NCI-H1436 treated with DMSO at 0.1 percent for 48 hours (cell line): ENCODE data around the gene NAGK.

Experiments
- DNase-seq: peaks from one replicate; lab custom pipeline; 2025; lab: John Stamatoyannopoulos, UW

NAGK gene

DNA sequence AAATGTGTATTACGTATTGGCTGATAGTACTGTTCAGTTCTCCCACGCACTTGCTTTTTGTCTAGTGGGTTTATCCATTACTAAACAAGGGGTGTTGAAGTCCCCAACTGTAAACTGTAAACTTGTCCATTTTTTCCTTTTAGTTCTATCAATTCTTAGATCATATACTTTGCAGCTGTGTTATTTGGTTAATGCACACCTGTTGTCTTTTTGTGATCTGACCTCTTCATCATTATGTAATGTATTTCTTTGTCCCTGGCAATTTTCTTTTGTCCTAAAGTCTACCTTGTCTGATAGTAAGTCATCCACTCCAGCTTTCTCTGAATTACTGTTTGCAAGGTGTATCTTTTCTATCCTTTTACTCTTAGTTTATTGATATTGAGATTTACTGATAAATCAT lies 39.6 kb downstream of the NAGK start:
- DNase-seq, result no peak

DNA sequence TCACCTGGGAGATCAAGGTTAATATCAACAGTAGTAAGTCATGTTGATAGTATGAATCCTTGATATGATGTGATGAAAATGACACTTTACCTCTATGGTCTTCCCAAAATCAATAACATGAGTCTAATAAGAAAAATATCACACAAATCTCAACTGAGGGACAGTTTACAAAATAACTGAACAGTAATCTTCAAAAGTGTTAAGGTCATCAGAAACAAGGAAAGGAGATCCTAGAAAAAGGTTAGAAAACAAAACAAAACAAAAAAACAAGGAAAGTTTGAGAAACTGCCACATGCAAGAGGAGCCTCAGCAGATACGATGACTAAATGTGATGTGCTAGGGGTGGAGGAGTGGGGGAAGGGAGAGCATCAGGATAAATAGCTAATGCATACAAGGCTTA lies 45.4 kb downstream of the NAGK start:
- DNase-seq, result no peak

DNA sequence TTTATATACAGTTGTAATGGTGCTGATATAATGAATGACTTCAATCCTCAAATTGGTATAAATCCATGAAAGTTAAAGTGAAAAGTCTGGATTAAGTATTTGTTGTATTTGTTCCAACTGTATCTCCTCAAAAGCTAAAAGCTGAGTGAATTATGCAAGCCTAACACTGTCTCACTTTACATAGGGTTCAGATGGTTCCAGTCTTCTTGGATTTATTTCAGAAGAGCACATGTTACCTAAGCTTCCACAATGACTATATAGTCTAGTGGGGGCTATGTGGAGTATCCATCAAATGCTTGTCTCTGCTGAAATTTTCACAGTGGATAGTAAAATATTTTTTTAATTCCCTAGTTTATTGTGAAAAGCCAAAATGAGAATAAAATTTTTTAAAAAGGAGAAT lies 48.6 kb downstream of the NAGK start:
- DNase-seq, result no peak

DNA sequence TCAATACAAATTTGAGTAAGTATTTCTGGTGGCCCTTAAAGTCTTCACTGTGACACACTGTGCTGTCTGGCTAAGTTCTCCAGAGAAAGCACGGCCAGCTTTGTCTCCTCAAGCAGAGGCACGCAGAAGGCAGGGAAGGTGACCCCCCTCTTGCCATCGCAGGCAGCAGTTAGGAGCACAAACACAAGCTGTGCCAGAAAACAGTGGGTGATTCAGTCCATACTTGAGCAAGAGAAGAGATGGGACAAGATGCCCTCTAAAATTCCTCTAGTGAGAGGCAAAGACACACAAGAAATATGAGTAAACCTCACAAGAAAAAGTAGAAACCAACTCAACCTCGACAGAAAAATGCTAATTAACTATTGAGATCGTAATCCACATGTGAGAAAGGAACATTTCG lies 51.7 kb downstream of the NAGK start:
- DNase-seq, result no peak

DNA sequence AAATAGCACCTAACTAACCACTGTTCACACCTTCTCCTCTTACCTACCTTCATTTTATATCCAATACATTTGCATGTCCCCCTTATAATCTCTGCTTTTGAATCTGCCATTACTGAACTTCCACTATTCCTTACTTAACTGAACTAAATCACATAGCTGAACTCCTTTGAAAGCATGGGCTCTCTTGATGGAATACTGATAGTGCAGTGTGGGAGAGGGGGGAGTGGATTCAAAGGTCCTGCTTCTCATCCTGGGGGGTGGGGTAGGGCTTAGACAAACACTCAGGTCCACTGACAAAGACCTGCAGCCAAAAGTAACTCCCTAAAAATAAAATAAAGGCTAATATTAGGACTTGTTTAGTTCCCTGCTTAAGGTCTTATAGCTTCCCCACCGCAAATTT lies 53.0 kb downstream of the NAGK start:
- no peak for DNase-seq

DNA sequence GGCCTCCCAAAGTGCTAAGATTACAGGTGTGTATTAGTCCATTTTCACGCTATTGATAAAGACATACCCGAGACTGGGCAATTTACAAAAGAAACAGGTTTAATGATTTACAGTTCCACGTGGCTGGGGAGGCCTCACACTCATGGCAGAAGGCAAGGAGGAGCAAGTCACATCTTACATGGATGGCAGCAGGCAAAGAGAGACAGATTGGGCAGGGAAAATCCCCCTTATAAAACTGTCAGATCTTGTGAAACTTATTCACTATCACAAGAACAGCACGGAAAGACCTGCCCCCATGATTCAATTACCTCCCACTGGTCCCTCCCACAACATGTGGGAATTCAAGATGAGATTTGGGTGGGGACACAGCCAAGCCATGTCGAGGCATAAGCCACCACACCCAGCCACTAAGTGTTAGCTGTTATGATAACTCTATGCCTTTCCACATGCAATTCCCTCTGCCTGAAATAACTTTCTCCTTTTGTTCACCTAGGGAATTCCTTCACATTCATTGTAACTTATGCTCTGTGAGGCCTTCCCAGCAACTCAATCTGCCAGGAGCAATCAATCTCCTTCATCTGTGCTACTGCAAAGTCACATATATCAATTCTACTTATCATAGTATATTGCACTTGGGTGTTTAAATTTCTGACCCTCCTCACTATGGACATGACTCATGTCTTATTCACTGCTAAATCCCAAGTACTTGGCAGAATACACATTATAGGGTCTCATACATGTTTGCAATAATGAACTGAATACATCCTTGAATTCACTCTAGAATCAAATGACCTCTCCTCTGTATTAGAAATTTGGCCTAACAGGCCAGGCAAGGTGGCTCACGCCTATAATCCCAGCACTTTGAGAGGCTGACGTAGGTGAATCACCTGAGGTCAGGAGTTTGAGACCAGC lies 54.2 kb downstream of the NAGK start:
- no peak for DNase-seq

DNA sequence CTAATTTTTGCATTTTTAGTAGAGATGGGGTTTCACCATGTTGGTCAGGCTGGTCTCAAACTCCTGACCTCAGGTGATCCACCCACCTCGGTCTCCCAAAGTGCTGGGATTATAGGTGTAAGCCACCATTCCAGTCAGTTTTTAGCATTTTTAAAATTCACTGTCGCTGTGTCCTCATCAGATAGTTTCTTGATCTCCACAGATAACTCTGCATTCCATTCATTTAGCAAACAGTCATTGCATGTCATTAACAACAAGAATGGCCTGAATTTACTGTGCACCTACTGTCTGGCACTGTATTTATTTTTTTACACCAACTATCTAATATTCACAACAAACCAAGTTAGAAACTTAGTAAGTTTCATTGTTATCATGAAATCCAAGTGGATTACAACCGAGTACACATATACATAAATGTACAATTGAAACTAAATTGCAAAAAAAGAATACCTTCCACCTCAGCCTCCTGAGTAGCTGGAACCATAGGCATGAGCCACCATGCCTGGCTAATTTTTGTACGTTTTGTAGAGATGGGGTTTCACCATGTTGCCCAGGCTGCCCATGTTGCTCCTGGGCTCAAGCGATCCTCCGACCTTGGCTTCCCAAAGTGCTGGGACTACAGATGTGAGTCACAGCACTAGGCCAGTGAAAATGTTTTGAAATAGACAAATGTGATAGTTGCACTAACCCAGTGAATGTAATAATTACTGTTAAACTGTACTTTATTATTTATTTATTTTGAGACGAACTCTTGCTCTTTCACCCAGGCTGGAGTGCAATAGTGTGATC lies 57.3 kb downstream of the NAGK start:
- no peak for DNase-seq

DNA sequence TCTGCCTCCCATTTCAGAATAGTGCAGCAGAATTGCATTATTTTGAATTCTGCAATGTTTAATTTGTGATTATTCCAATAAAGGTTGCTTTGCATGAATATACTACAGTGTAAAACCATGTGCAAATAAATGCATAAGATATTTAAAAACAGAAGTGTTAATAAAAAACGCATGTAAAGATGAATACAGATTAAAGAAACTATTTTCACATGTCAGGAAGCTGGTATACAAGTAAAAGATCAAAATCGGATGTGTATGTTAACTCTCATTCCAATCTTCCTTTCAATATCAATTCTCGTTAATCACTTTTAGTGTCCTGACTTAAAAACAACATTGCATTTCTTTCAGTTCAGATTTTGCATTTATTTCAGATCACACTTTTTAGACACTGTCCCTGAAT lies 58.5 kb downstream of the NAGK start:
- DNase-seq, result no peak
